Measurements from ENCODE around the gene RCSD1.

DNA sequence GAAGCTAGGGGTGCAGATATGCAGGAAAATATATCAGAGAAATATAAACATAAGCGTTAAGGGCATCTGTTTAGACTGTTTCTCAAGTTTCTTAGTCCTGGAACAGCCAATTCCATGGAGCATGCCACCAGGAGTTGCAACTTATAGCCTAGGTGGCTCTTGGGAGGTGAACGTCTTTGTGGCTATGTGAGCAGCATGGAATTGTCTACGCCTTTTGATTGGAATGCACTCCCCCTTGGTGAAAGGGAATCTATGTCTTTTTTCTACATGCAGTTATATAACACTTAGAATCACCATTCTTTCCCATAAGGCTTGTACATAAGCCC lies 12.4 kb downstream of the RCSD1 start:
- TF ChIP-seq, protein P1, sequence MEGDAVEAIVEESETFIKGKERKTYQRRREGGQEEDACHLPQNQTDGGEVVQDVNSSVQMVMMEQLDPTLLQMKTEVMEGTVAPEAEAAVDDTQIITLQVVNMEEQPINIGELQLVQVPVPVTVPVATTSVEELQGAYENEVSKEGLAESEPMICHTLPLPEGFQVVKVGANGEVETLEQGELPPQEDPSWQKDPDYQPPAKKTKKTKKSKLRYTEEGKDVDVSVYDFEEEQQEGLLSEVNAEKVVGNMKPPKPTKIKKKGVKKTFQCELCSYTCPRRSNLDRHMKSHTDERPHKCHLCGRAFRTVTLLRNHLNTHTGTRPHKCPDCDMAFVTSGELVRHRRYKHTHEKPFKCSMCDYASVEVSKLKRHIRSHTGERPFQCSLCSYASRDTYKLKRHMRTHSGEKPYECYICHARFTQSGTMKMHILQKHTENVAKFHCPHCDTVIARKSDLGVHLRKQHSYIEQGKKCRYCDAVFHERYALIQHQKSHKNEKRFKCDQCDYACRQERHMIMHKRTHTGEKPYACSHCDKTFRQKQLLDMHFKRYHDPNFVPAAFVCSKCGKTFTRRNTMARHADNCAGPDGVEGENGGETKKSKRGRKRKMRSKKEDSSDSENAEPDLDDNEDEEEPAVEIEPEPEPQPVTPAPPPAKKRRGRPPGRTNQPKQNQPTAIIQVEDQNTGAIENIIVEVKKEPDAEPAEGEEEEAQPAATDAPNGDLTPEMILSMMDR (IDR thresholded peaks at IDR 0.05; ENCODE audit: low read depth, low read length, poor library complexity, severe bottlenecking): no peak
- no peak for TF ChIP-seq EZH2phosphoT487 (IDR thresholded peaks at IDR 0.05; ENCODE audit: borderline replicate concordance, low read length)

Data from DOHH2 (cell line).